ENCODE results near the gene GBE1.

GBE1 gene

GRCh38 chr3:81709606-81710005, 51.8 kb downstream of the GBE1 start:
- Histone ChIP-seq H3K36me3 (ENCODE audit: control insufficient read depth in 4 of 4, insufficient read depth in 4 of 4, low read length in 3 of 4) (peaks cover 0 to 4% (median 0%) of the 10 kb centered on the region in 4 experiments), H3K27me3 (replicated peaks in 2 of 5; ENCODE audit: control insufficient read depth in 4 of 5, insufficient read depth in 5 of 5, low read length in 4 of 5) (no peaks in the 10 kb centered on the region), H3K9me3 (ENCODE audit: control extremely low read depth in 1 of 5, control insufficient read depth in 4 of 5, insufficient read depth in 2 of 5, low read depth in 1 of 5, low read length in 4 of 5) (peaks cover 0 to under 1% (median 0%) of the 10 kb centered on the region in 5 experiments), H3K27ac (ENCODE audit: insufficient read depth in 1 of 2, low read depth in 1 of 2, low read length in 2 of 2, poor library complexity in 1 of 2, severe bottlenecking in 2 of 2) (no peak overlapping the region), H3K4me3 (ENCODE audit: control insufficient read depth in 1 of 7, extremely low read depth in 1 of 7, insufficient read depth in 4 of 7, low read depth in 2 of 7, low read length in 6 of 7) (no peak overlapping the region), H3K4me1 (ENCODE audit: control extremely low read depth in 1 of 4, control insufficient read depth in 4 of 4, insufficient read depth in 4 of 4, low read length in 3 of 4) (no peaks in the 10 kb centered on the region)
- no CpG with 5 or more reads among the region's 2 CpGs for WGBS (ENCODE audit: insufficient coverage)
- POLR2A ChIA-PET, result no interaction called here
- no peak for DNase-seq
- CTCF ChIA-PET, result interaction anchor here (1.0 to 1.3 kb wide), 2 partner anchors 8 to 69 kb away, joined by 3 read pairs; no protein-coding TSS in a partner anchor

GRCh38 chr3:81707996-81708395, 53.4 kb downstream of the GBE1 start:
- peaks cover 0 to 3% (median under 1%) of the 10 kb centered on the region in 4 experiments for H3K36me3 ChIP-seq (ENCODE audit: control insufficient read depth in 4 of 4, insufficient read depth in 4 of 4, low read length in 3 of 4)
- H3K4me3 ChIP-seq (ENCODE audit: control insufficient read depth in 1 of 7, extremely low read depth in 1 of 7, insufficient read depth in 4 of 7, low read depth in 2 of 7, low read length in 6 of 7), result no peak overlapping the region
- no peaks in the 10 kb centered on the region for H3K27me3 ChIP-seq (replicated peaks in 2 of 5; ENCODE audit: control insufficient read depth in 4 of 5, insufficient read depth in 5 of 5, low read length in 4 of 5)
- ChIA-PET CTCF (no interaction called here), POLR2A (no interaction called here)
- no peak for DNase-seq
- H3K4me1 ChIP-seq (ENCODE audit: control extremely low read depth in 1 of 4, control insufficient read depth in 4 of 4, insufficient read depth in 4 of 4, low read length in 3 of 4), result no peaks in the 10 kb centered on the region
- H3K27ac ChIP-seq (ENCODE audit: insufficient read depth in 1 of 2, low read depth in 1 of 2, low read length in 2 of 2, poor library complexity in 1 of 2, severe bottlenecking in 2 of 2), result no peak overlapping the region
- no peaks in the 10 kb centered on the region for H3K9me3 ChIP-seq (ENCODE audit: control extremely low read depth in 1 of 5, control insufficient read depth in 4 of 5, insufficient read depth in 2 of 5, low read depth in 1 of 5, low read length in 4 of 5)

DNA sequence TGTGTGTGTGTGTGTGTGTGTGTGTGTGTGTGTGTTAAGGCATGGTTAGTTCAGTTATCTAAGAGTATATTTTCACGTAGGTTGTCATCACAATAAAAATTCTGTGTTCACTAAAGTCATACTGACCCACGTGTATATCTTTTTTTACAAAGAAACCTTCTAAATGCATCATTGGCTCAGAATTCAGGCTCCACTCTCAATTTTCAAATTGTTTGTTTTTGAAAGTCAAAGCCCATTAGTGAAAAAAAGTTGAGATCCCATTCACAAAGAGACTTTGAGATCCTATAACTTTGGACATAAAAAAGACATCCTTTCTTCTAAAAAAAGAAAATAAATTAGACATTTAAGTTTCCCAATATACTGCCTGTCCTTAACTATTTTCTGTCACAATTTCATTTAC, 59.3 kb downstream of the GBE1 start:
- no peak for DNase-seq
- no peaks in the 10 kb centered on the region for H3K27me3 ChIP-seq (replicated peaks in 2 of 5; ENCODE audit: control insufficient read depth in 4 of 5, insufficient read depth in 5 of 5, low read length in 4 of 5)
- H3K4me3 ChIP-seq (ENCODE audit: control insufficient read depth in 1 of 7, extremely low read depth in 1 of 7, insufficient read depth in 4 of 7, low read depth in 2 of 7, low read length in 6 of 7), result no peak overlapping the region
- no peaks in the 10 kb centered on the region for H3K4me1 ChIP-seq (ENCODE audit: control extremely low read depth in 1 of 4, control insufficient read depth in 4 of 4, insufficient read depth in 4 of 4, low read length in 3 of 4)
- ChIA-PET POLR2A (no interaction called here), CTCF (no interaction called here)
- H3K9me3 ChIP-seq (ENCODE audit: control extremely low read depth in 1 of 5, control insufficient read depth in 4 of 5, insufficient read depth in 2 of 5, low read depth in 1 of 5, low read length in 4 of 5), result no peaks in the 10 kb centered on the region
- no peak overlapping the region for H3K27ac ChIP-seq (ENCODE audit: insufficient read depth in 1 of 2, low read depth in 1 of 2, low read length in 2 of 2, poor library complexity in 1 of 2, severe bottlenecking in 2 of 2)
- peaks cover 0 to 9% (median 2%) of the 10 kb centered on the region in 4 experiments for H3K36me3 ChIP-seq (ENCODE audit: control insufficient read depth in 4 of 4, insufficient read depth in 4 of 4, low read length in 3 of 4)
- WGBS (ENCODE audit: insufficient coverage), result no CpG with 5 or more reads among the region's 2 CpGs

DNA sequence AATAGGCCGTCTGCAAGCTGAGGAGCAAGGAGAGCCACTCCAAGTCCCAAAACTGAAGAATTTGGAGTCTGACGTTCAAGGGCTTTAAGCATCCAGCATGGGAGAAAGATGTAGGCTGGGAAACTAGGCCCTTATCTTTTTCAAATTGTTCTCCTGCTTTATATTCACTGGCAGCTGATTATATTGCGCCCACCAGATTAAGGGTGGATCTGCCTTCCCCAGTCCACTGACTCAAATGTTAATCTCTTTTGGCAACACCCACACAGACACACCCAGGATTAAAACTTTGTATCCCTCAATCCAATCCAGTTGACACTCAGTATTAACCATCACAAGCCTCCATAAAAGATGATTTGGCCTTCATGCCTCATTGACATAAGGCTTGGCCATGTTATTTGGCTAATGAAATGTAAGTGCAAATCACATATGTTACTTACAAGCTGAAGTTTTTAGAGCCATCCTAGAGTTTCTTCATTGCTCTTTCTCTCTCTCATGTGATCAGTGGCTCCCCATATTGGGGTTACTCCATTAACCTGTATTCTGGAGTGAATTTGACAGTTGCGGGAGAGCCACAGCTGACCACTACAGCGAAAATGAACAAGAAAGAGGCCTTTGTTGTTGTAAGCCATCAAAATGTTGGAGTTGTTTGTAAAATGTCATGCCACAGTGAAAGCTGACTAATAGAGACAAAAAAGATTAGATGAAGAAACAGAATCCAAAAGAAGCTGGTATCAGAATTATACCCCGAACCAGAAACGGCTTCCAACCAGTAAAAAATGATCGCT, 61.7 kb downstream of the GBE1 start:
- POLR2A ChIA-PET, result no interaction called here
- CTCF ChIA-PET, result no interaction called here
- Histone ChIP-seq H3K27ac (ENCODE audit: insufficient read depth in 1 of 2, low read depth in 1 of 2, low read length in 2 of 2, poor library complexity in 1 of 2, severe bottlenecking in 2 of 2) (no peak overlapping the region), H3K36me3 (ENCODE audit: control insufficient read depth in 4 of 4, insufficient read depth in 4 of 4, low read length in 3 of 4) (peaks cover 0 to 9% (median 2%) of the 10 kb centered on the region in 4 experiments), H3K4me3 (ENCODE audit: control insufficient read depth in 1 of 7, extremely low read depth in 1 of 7, insufficient read depth in 4 of 7, low read depth in 2 of 7, low read length in 6 of 7) (no peak overlapping the region), H3K9me3 (ENCODE audit: control extremely low read depth in 1 of 5, control insufficient read depth in 4 of 5, insufficient read depth in 2 of 5, low read depth in 1 of 5, low read length in 4 of 5) (no peaks in the 10 kb centered on the region), H3K27me3 (replicated peaks in 2 of 5; ENCODE audit: control insufficient read depth in 4 of 5, insufficient read depth in 5 of 5, low read length in 4 of 5) (no peaks in the 10 kb centered on the region), H3K4me1 (ENCODE audit: control extremely low read depth in 1 of 4, control insufficient read depth in 4 of 4, insufficient read depth in 4 of 4, low read length in 3 of 4) (no peaks in the 10 kb centered on the region)
- DNase-seq, result no peak
- 98% methylated on average over 6 of the region's 8 CpGs for WGBS (ENCODE audit: insufficient coverage)

DNA sequence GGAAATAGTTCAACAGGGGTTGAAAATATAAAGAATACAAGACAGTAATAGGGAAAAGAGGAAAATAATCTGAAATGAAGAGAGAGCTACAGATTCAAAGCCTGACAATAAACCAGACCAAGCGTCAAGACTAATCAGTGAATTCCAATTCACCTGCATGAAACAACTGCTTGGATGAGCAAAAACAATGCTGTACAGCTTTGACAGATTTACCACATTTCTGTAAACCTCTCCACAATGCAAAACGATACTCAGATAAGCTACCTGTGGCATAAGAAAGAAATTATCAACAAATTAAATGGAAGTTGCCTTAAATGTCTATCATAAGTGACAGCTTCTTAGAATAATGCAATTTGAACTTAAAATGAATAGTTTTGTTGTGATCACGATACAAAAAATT, 65.4 kb downstream of the GBE1 start:
- 100% methylated on average over 1 of the region's 3 CpGs for WGBS (ENCODE audit: insufficient coverage)
- CTCF ChIA-PET, result no interaction called here
- no peak overlapping the region for H3K4me3 ChIP-seq (ENCODE audit: control insufficient read depth in 1 of 7, extremely low read depth in 1 of 7, insufficient read depth in 4 of 7, low read depth in 2 of 7, low read length in 6 of 7)

GRCh38 chr3:81695302-81695701, 66.1 kb downstream of the GBE1 start:
- no peaks in the 10 kb centered on the region for H3K4me1 ChIP-seq (ENCODE audit: control extremely low read depth in 1 of 4, control insufficient read depth in 4 of 4, insufficient read depth in 4 of 4, low read length in 3 of 4)
- H3K36me3 ChIP-seq (ENCODE audit: control insufficient read depth in 4 of 4, insufficient read depth in 4 of 4, low read length in 3 of 4), result peaks cover 0 to 7% (median 5%) of the 10 kb centered on the region in 4 experiments
- DNase-seq, result no peak
- ChIA-PET CTCF (no interaction called here), POLR2A (no interaction called here)
- no peak overlapping the region for H3K4me3 ChIP-seq (ENCODE audit: control insufficient read depth in 1 of 7, extremely low read depth in 1 of 7, insufficient read depth in 4 of 7, low read depth in 2 of 7, low read length in 6 of 7)
- no peaks in the 10 kb centered on the region for H3K9me3 ChIP-seq (ENCODE audit: control extremely low read depth in 1 of 5, control insufficient read depth in 4 of 5, insufficient read depth in 2 of 5, low read depth in 1 of 5, low read length in 4 of 5)
- H3K27ac ChIP-seq (ENCODE audit: insufficient read depth in 1 of 2, low read depth in 1 of 2, low read length in 2 of 2, poor library complexity in 1 of 2, severe bottlenecking in 2 of 2), result no peak overlapping the region
- WGBS (ENCODE audit: insufficient coverage), result 100% methylated on average over 1 of the region's 2 CpGs
- H3K27me3 ChIP-seq (replicated peaks in 2 of 5; ENCODE audit: control insufficient read depth in 4 of 5, insufficient read depth in 5 of 5, low read length in 4 of 5), result no peaks in the 10 kb centered on the region

More for the DNA sequence above, 65.4 kb downstream of the GBE1 start:
- DNase-seq, result no peak
- H3K27me3 ChIP-seq (replicated peaks in 2 of 5; ENCODE audit: control insufficient read depth in 4 of 5, insufficient read depth in 5 of 5, low read length in 4 of 5), result no peaks in the 10 kb centered on the region
- H3K36me3 ChIP-seq (ENCODE audit: control insufficient read depth in 4 of 4, insufficient read depth in 4 of 4, low read length in 3 of 4), result peaks cover 0 to 6% (median 4%) of the 10 kb centered on the region in 4 experiments
- POLR2A ChIA-PET, result no interaction called here
- H3K9me3 ChIP-seq (ENCODE audit: control extremely low read depth in 1 of 5, control insufficient read depth in 4 of 5, insufficient read depth in 2 of 5, low read depth in 1 of 5, low read length in 4 of 5), result no peaks in the 10 kb centered on the region
- H3K4me1 ChIP-seq (ENCODE audit: control extremely low read depth in 1 of 4, control insufficient read depth in 4 of 4, insufficient read depth in 4 of 4, low read length in 3 of 4), result no peaks in the 10 kb centered on the region
- no peak overlapping the region for H3K27ac ChIP-seq (ENCODE audit: insufficient read depth in 1 of 2, low read depth in 1 of 2, low read length in 2 of 2, poor library complexity in 1 of 2, severe bottlenecking in 2 of 2)

DNA sequence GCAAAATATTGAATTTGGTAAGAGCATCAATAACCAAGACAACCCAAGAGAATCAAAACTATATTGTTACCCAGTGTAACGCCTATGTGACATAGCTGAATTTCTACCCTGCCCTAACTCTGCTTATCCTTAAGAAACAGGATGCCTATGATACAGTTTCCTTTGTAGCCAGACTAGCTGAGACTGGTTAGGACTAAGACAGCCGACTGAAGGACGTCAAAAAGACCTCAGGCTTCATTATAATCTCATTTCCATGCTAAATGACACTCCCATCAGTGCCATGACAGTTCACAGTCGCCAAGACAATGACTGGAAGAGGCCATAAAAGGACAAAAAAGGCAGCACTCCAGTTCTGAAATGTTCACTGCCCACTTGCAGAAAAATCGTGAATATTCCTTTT, 66.8 kb downstream of the GBE1 start:
- Histone ChIP-seq H3K4me1 (ENCODE audit: control extremely low read depth in 1 of 4, control insufficient read depth in 4 of 4, insufficient read depth in 4 of 4, low read length in 3 of 4) (no peaks in the 10 kb centered on the region), H3K4me3 (ENCODE audit: control insufficient read depth in 1 of 7, extremely low read depth in 1 of 7, insufficient read depth in 4 of 7, low read depth in 2 of 7, low read length in 6 of 7) (no peak overlapping the region), H3K27me3 (replicated peaks in 2 of 5; ENCODE audit: control insufficient read depth in 4 of 5, insufficient read depth in 5 of 5, low read length in 4 of 5) (no peaks in the 10 kb centered on the region), H3K27ac (ENCODE audit: insufficient read depth in 1 of 2, low read depth in 1 of 2, low read length in 2 of 2, poor library complexity in 1 of 2, severe bottlenecking in 2 of 2) (no peak overlapping the region), H3K36me3 (ENCODE audit: control insufficient read depth in 4 of 4, insufficient read depth in 4 of 4, low read length in 3 of 4) (peaks cover 0 to 3% (median 3%) of the 10 kb centered on the region in 4 experiments), H3K9me3 (ENCODE audit: control extremely low read depth in 1 of 5, control insufficient read depth in 4 of 5, insufficient read depth in 2 of 5, low read depth in 1 of 5, low read length in 4 of 5) (no peaks in the 10 kb centered on the region)
- no peak for DNase-seq
- 98% methylated on average over 5 of the region's 5 CpGs for WGBS (ENCODE audit: insufficient coverage)
- ChIA-PET POLR2A (no interaction called here), CTCF (interaction anchor here (0.9 to 1.2 kb wide), 3 partner anchors 11 to 41 kb away, joined by 3 read pairs; no protein-coding TSS in a partner anchor)
